ENCODE measurements around the gene HK1. TPM values are rescaled to one million over a fixed set of nuclear protein-coding genes. Genes with fewer than 3 reads are reported as not detected.

HK1 gene
- total RNA-seq, 1 experiment from 2014 or later = 219 TPM

DNA sequence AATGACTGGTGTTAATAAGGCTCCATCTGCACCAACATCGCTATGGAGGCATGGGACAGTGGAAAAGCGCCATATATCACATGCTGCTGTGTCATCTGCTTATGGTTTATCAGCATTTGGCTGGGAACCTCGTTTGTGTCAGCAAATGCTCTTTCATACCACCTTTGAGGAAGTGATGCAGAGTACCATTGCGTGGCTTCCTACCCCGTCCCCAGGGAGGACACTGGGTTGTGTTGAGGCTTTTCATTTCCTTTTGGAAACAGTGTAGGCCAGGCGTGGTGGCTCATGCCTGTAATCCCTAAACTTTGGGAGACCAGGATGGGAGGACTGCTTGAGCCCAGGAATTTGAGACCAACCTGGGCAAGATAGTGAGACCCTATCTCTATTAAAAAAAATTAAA is 131.7 kb downstream of the HK1 start (continued):
- TF ChIP-seq, protein P1, sequence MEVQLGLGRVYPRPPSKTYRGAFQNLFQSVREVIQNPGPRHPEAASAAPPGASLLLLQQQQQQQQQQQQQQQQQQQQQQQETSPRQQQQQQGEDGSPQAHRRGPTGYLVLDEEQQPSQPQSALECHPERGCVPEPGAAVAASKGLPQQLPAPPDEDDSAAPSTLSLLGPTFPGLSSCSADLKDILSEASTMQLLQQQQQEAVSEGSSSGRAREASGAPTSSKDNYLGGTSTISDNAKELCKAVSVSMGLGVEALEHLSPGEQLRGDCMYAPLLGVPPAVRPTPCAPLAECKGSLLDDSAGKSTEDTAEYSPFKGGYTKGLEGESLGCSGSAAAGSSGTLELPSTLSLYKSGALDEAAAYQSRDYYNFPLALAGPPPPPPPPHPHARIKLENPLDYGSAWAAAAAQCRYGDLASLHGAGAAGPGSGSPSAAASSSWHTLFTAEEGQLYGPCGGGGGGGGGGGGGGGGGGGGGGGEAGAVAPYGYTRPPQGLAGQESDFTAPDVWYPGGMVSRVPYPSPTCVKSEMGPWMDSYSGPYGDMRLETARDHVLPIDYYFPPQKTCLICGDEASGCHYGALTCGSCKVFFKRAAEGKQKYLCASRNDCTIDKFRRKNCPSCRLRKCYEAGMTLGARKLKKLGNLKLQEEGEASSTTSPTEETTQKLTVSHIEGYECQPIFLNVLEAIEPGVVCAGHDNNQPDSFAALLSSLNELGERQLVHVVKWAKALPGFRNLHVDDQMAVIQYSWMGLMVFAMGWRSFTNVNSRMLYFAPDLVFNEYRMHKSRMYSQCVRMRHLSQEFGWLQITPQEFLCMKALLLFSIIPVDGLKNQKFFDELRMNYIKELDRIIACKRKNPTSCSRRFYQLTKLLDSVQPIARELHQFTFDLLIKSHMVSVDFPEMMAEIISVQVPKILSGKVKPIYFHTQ (CRISPR knock-in tag; IDR thresholded peaks at IDR 0.05) = no peak
- TF ChIP-seq, protein P2, sequence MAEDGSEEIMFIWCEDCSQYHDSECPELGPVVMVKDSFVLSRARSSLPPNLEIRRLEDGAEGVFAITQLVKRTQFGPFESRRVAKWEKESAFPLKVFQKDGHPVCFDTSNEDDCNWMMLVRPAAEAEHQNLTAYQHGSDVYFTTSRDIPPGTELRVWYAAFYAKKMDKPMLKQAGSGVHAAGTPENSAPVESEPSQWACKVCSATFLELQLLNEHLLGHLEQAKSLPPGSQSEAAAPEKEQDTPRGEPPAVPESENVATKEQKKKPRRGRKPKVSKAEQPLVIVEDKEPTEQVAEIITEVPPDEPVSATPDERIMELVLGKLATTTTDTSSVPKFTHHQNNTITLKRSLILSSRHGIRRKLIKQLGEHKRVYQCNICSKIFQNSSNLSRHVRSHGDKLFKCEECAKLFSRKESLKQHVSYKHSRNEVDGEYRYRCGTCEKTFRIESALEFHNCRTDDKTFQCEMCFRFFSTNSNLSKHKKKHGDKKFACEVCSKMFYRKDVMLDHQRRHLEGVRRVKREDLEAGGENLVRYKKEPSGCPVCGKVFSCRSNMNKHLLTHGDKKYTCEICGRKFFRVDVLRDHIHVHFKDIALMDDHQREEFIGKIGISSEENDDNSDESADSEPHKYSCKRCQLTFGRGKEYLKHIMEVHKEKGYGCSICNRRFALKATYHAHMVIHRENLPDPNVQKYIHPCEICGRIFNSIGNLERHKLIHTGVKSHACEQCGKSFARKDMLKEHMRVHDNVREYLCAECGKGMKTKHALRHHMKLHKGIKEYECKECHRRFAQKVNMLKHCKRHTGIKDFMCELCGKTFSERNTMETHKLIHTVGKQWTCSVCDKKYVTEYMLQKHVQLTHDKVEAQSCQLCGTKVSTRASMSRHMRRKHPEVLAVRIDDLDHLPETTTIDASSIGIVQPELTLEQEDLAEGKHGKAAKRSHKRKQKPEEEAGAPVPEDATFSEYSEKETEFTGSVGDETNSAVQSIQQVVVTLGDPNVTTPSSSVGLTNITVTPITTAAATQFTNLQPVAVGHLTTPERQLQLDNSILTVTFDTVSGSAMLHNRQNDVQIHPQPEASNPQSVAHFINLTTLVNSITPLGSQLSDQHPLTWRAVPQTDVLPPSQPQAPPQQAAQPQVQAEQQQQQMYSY (CRISPR knock-in tag; IDR thresholded peaks at IDR 0.05) = no peak

DNA sequence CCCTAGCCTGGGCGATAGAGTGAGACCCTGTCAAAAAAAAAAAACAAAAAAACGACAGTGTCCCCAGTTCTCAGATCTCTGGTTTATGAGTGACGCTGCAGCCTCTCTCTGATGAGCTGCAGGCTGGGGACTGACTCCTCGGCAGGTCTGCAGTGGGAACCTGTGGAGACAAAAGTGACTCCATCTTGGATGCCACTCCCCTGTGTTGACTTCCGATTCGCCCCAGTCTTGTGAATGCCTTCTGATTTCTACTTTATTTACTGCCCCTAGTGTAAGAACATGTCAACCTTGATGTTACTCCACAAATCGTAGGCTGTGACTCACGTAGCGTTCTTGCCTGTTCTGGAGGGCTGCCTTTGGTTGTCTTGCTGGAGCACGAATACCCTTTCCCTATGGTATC is 132.2 kb downstream of the HK1 start:
- Mint-ChIP-seq H3K27ac (no peak overlapping the region), H3K36me3 (no peaks in the 10 kb centered on the region), H3K4me1 (peaks cover 32% of the 10 kb centered on the region), H3K4me3 (no peak overlapping the region), H3K9me3 (no peaks in the 10 kb centered on the region), H3K27me3 (ENCODE audit: low read depth) (peaks cover 7% of the 10 kb centered on the region)
- no peak for TF ChIP-seq KAT7 (CRISPR knock-in tag; IDR thresholded peaks at IDR 0.05; ENCODE audit: borderline replicate concordance)
- TF ChIP-seq JUN (CRISPR knock-in tag; IDR thresholded peaks at IDR 0.05) = no peak
- TF ChIP-seq, protein P3, sequence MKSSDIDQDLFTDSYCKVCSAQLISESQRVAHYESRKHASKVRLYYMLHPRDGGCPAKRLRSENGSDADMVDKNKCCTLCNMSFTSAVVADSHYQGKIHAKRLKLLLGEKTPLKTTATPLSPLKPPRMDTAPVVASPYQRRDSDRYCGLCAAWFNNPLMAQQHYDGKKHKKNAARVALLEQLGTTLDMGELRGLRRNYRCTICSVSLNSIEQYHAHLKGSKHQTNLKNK (CRISPR knock-in tag; IDR thresholded peaks at IDR 0.05) = no peak
- no peak for TF ChIP-seq JAZF1 (CRISPR knock-in tag; IDR thresholded peaks at IDR 0.05)
- no peak for TF ChIP-seq OVOL2 (CRISPR knock-in tag; IDR thresholded peaks at IDR 0.05; ENCODE audit: borderline replicate concordance)
- TF ChIP-seq ZNF317 (CRISPR knock-in tag; IDR thresholded peaks at IDR 0.05; ENCODE audit: borderline replicate concordance, low read depth) = no peak
- TF ChIP-seq CREB1 (CRISPR knock-in tag; IDR thresholded peaks at IDR 0.05) = no peak
- TF ChIP-seq ELF4 (CRISPR knock-in tag; IDR thresholded peaks at IDR 0.05; ENCODE audit: low read depth) = no peak
- no peak for TF ChIP-seq GTF2I (CRISPR knock-in tag; conservative IDR thresholded peaks at IDR 0.05)
- TF ChIP-seq, protein P4, sequence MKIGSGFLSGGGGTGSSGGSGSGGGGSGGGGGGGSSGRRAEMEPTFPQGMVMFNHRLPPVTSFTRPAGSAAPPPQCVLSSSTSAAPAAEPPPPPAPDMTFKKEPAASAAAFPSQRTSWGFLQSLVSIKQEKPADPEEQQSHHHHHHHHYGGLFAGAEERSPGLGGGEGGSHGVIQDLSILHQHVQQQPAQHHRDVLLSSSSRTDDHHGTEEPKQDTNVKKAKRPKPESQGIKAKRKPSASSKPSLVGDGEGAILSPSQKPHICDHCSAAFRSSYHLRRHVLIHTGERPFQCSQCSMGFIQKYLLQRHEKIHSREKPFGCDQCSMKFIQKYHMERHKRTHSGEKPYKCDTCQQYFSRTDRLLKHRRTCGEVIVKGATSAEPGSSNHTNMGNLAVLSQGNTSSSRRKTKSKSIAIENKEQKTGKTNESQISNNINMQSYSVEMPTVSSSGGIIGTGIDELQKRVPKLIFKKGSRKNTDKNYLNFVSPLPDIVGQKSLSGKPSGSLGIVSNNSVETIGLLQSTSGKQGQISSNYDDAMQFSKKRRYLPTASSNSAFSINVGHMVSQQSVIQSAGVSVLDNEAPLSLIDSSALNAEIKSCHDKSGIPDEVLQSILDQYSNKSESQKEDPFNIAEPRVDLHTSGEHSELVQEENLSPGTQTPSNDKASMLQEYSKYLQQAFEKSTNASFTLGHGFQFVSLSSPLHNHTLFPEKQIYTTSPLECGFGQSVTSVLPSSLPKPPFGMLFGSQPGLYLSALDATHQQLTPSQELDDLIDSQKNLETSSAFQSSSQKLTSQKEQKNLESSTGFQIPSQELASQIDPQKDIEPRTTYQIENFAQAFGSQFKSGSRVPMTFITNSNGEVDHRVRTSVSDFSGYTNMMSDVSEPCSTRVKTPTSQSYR (CRISPR knock-in tag; IDR thresholded peaks at IDR 0.05) = no peak
- no peak for TF ChIP-seq GABPB1 (CRISPR knock-in tag; IDR thresholded peaks at IDR 0.05)
- TF ChIP-seq, protein P5, sequence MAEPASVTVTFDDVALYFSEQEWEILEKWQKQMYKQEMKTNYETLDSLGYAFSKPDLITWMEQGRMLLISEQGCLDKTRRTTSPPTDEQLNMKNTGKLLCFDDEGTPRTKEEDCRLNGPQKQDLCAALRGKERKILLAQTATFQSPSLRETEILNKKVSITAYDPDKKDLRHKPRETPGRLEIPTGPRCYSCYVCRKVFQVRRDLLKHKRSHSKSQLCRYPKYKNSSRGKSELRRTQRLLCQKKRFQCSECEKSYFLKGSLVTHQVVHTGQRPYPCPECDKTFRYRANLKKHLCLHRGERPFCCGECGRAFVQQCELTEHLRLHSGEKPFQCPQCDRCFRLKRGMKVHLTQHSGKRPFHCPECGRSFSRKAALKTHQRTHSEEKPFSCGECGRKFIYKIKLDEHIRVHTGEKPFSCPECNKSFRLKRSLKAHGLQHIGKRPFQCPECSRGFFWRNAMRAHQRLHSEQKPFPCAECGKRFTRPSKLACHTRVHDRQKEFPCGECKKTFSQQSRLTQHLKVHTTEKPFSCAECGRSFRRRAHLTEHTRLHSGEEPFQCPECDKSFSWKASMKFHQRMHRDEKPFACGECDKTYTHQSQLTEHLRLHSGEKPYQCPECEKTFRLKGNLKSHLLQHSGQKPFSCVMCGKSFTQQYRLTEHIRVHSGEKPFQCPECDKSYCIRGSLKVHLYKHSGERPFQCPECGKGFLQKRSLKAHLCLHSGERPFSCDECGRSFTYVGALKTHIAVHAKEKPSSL (CRISPR knock-in tag; conservative IDR thresholded peaks at IDR 0.05) = no peak
- no peak for TF ChIP-seq NR2C2 (CRISPR knock-in tag; IDR thresholded peaks at IDR 0.05)
- TF ChIP-seq, protein P6, sequence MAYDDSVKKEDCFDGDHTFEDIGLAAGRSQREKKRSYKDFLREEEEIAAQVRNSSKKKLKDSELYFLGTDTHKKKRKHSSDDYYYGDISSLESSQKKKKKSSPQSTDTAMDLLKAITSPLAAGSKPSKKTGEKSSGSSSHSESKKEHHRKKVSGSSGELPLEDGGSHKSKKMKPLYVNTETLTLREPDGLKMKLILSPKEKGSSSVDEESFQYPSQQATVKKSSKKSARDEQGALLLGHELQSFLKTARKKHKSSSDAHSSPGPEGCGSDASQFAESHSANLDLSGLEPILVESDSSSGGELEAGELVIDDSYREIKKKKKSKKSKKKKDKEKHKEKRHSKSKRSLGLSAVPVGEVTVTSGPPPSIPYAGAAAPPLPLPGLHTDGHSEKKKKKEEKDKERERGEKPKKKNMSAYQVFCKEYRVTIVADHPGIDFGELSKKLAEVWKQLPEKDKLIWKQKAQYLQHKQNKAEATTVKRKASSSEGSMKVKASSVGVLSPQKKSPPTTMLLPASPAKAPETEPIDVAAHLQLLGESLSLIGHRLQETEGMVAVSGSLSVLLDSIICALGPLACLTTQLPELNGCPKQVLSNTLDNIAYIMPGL (CRISPR knock-in tag; IDR thresholded peaks at IDR 0.05) = no peak
- no peak for TF ChIP-seq TCF7 (CRISPR knock-in tag; IDR thresholded peaks at IDR 0.05; ENCODE audit: low read depth)
- TF ChIP-seq, protein P7, sequence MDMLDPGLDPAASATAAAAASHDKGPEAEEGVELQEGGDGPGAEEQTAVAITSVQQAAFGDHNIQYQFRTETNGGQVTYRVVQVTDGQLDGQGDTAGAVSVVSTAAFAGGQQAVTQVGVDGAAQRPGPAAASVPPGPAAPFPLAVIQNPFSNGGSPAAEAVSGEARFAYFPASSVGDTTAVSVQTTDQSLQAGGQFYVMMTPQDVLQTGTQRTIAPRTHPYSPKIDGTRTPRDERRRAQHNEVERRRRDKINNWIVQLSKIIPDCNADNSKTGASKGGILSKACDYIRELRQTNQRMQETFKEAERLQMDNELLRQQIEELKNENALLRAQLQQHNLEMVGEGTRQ (CRISPR knock-in tag; IDR thresholded peaks at IDR 0.05) = no peak
- TF ChIP-seq ZBTB21 (CRISPR knock-in tag; IDR thresholded peaks at IDR 0.05; ENCODE audit: borderline replicate concordance) = no peak
- TF ChIP-seq FOXK1 (CRISPR knock-in tag; IDR thresholded peaks at IDR 0.05) = no peak
- ChIA-PET CTCF (interaction anchor here (0.6 to 0.7 kb wide), 3 partner anchors 55 to 1825 kb away, joined by 3 to 5 read pairs (median 4); no protein-coding TSS in a partner anchor), POLR2A (no interaction called here)
- DNase-seq (ENCODE audit: low spot score) (no peak), ATAC-seq (no peak)
